K562 (cell line): Measurements from ENCODE around the gene DNAAF3. TPM values are rescaled to one million over a fixed set of nuclear protein-coding genes. Genes with fewer than 3 reads are reported as not detected.

Source experiments
- ASH1L ChIP-seq: fragments of 450-650 bp; IDR thresholded peaks from 2 replicates; pipeline ENCODE4 v1.6.1; 2018; ENCODE audit warnings: borderline replicate concordance, mild to moderate bottlenecking, low read depth; ENCODE audit not compliant: partially characterized antibody
- CEBPB ChIP-seq: fragments of 450-650 bp; IDR thresholded peaks from 2 replicates; pipeline ENCODE4 v1.6.1; 2016; ENCODE audit warnings: missing genetic modification characterization, missing compliant biosample characterization
- CHD7 ChIP-seq: fragments of 200-600 bp; sonication (generic); IDR thresholded peaks from one replicate; pipeline ENCODE4 v1.6.1; 2012; ENCODE audit warnings: mild to moderate bottlenecking, low read depth, low read length, inconsistent platforms
- CREM ChIP-seq: IDR thresholded peaks from 2 replicates; pipeline ENCODE4 v1.6.1; 2014; ENCODE audit warnings: antibody characterized with exemption, low read depth
- DDX20 ChIP-seq: fragments of 450-650 bp; IDR thresholded peaks from 2 replicates; pipeline ENCODE4 v1.6.1; 2016; ENCODE audit warnings: missing genetic modification characterization, low read depth, mild to moderate bottlenecking, missing compliant biosample characterization, moderate library complexity
- DEAF1 ChIP-seq: fragments of 450-650 bp; formaldehyde crosslinking; IDR thresholded peaks from 2 replicates; pipeline ENCODE4 v1.4.0; 2020; ENCODE audit warnings: mild to moderate bottlenecking, moderate library complexity
- IRF1 ChIP-seq: sonication (generic); formaldehyde crosslinking; IDR thresholded peaks from 2 replicates; pipeline ENCODE4 v1.8.0; 2022; ENCODE audit warnings: missing genetic modification reagents, mild to moderate bottlenecking, borderline replicate concordance
- KDM1A ChIP-seq, 2 experiments: fragments of 450-650 bp; IDR thresholded peaks; 2 replicates each; pipeline ENCODE4 v1.6.1; 2016; ENCODE audit warnings: mild to moderate bottlenecking in 2 of 2
- MAFF ChIP-seq: IDR thresholded peaks from 2 replicates; pipeline ENCODE4 v1.6.1; 2012; ENCODE audit warnings: low read length, improper control_type of control experiment
- PYGO2 ChIP-seq: fragments of 450-650 bp; IDR thresholded peaks from 2 replicates; pipeline ENCODE4 v1.6.1; 2016; ENCODE audit warnings: mild to moderate bottlenecking, missing genetic modification characterization, moderate library complexity, missing compliant biosample characterization
- SAFB ChIP-seq: fragments of 200-400 bp; formaldehyde crosslinking; IDR thresholded peaks from 2 replicates; pipeline ENCODE4 v1.6.1; 2017; ENCODE audit warnings: low read depth, low read length, borderline replicate concordance
- ZC3H11A ChIP-seq: IDR thresholded peaks from 2 replicates; pipeline ENCODE4 v1.6.1; 2012; ENCODE audit warnings: low read depth, low read length, improper control_type of control experiment
- ZNF184 ChIP-seq: sonication (generic); formaldehyde crosslinking; IDR thresholded peaks from 2 replicates; pipeline ENCODE4 v1.5.0; 2020; ENCODE audit warnings: missing genetic modification reagents
- ZNF717 ChIP-seq: fragments of 250-450 bp; sonication (Bioruptor Pico); IDR thresholded peaks from 2 replicates; pipeline ENCODE4 v1.5.0; 2021
- polyA plus RNA-seq, 8 experiments: library from polyadenylated mRNA; depleted of rRNA in 4 of 8; stranded (reverse) in 5 of 8; unstranded in 3 of 8; fragments of >200 nt; fragmentation: Nextera tagmentation in 2 of 8; fragmentation: Illumina TruSeq in 1 of 8; extraction: Ambion mirVana in 2 of 8; extraction: Trizol in 1 of 8; gene quantifications; 2 replicates each; pipeline versions ENCODE4 v1.2.1 to v1.2.3, GENCODE V29; 2011 to 2014; ENCODE audit warnings: inconsistent platforms in 1 of 8, missing spikeins in 1 of 8
- total RNA-seq, 7 experiments: library from RNA; depleted of rRNA in 6 of 7; stranded (reverse); fragments of >200 nt in 6 of 7; fragmentation: Illumina TruSeq in 2 of 7; extraction: Trizol in 2 of 7; gene quantifications; 2 replicates each; pipeline versions ENCODE4 v1.2.1 to v1.2.3, GENCODE V29; 2011 to 2021; ENCODE audit warnings: low replicate concordance in 1 of 7

Gene DNAAF3
- total and polyA plus RNA-seq, 9 of the 15 experiments (the other 6 are each of a cell fraction or from before 2014, with no cell fraction given), result 21.6 to 61.5 (median 43.0) TPM

- TF ChIP-seq CHD7 (no peak), KDM1A (IDR thresholded peaks at IDR 0.05) (no peak), SAFB (no peak), ZNF184 (CRISPR knock-in tag) (no peak), ZC3H11A (0 out of 2 replicates have a peak, but pooled peaks have one; percentile 38), MAFF (no peak), DDX20 (tag) (no peak), IRF1 (CRISPR knock-in tag) (no peak), ZNF717 (CRISPR knock-in tag) (no peak), CEBPB (no peak), CREM (peak; percentile 62), PYGO2 (no peak), ASH1L (no peak), DEAF1 (CRISPR knock-in tag) (no peak)
These were observed 40.5 kb upstream of the DNAAF3 start (continued) for GRCh38 chr19:55206664-55207500.
